Liver (tissue), 3 donors: ENCODE results near the gene RAN.
"Not testable (repeated sequence)": the region's sequence is repeated elsewhere in the genome, so short reads cannot be mapped to it uniquely, and the experiment has no call there.

Experiments
- GABPA ChIP-seq, 2 donors: IDR thresholded peaks in 1 of 2; conservative IDR thresholded peaks in 1 of 2; 2 replicates each; pipeline ENCODE4 v1.6.1; 2016; ENCODE audit warnings: antibody characterized with exemption in 2 of 2, mild to moderate bottlenecking in 1 of 2, moderate library complexity in 1 of 2
- TAF1 ChIP-seq: conservative IDR thresholded peaks from 2 replicates; pipeline ENCODE4 v1.6.1; 2016; ENCODE audit warnings: antibody characterized with exemption, mild to moderate bottlenecking
- TF ChIP-seq, protein P1 (sequence below): fragments of 150-350 bp; IDR thresholded peaks from 2 replicates; pipeline ENCODE4 v1.5.1; 2017; ENCODE audit warnings: improper control_type of control experiment, low read depth, low read length; ENCODE audit not compliant: missing input control
- TF ChIP-seq, protein P2 (sequence below): IDR thresholded peaks from 2 replicates; pipeline ENCODE4 v1.6.1; 2016; ENCODE audit warnings: antibody characterized with exemption
- donor health status: healthy.
- donor health status: healthy.

DNA sequence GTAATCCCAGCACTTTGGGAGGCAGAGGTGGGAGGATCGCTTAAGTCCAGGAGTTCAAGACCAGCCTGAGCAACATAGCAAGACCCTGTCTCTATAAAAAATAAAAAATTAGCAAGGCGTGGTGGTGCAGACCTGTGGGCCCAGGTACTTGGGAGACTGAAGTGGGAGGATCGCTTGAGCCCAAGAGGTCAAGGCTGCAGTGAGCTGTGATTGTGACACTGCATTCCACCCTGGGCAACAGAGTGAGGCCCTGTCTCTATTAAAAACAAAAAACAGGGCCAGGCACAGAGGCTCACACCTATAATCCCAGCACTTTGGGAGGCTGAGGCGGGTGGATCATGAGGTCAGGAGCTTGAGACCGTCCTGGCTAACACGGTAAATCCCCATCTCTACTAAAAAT is 23.8 kb upstream of the RAN start:
- TF ChIP-seq, protein P1, sequence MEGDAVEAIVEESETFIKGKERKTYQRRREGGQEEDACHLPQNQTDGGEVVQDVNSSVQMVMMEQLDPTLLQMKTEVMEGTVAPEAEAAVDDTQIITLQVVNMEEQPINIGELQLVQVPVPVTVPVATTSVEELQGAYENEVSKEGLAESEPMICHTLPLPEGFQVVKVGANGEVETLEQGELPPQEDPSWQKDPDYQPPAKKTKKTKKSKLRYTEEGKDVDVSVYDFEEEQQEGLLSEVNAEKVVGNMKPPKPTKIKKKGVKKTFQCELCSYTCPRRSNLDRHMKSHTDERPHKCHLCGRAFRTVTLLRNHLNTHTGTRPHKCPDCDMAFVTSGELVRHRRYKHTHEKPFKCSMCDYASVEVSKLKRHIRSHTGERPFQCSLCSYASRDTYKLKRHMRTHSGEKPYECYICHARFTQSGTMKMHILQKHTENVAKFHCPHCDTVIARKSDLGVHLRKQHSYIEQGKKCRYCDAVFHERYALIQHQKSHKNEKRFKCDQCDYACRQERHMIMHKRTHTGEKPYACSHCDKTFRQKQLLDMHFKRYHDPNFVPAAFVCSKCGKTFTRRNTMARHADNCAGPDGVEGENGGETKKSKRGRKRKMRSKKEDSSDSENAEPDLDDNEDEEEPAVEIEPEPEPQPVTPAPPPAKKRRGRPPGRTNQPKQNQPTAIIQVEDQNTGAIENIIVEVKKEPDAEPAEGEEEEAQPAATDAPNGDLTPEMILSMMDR = not testable (repeated sequence)
- not testable (repeated sequence) for TF ChIP-seq TAF1; GABPA (IDR thresholded peaks at IDR 0.05 in 1 of 2, conservative IDR thresholded peaks at IDR 0.05 in 1 of 2)
- TF ChIP-seq, protein P2, sequence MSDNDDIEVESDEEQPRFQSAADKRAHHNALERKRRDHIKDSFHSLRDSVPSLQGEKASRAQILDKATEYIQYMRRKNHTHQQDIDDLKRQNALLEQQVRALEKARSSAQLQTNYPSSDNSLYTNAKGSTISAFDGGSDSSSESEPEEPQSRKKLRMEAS = not testable (repeated sequence)
